ENCODE measurements around the gene SLC16A7. TPM values are rescaled to one million over a fixed set of nuclear protein-coding genes. Genes with fewer than 3 reads are reported as not detected.

SLC16A7 gene
- total RNA-seq, 8 experiments from 2014 or later: 2.5 to 137 (median 6.4) TPM

DNA sequence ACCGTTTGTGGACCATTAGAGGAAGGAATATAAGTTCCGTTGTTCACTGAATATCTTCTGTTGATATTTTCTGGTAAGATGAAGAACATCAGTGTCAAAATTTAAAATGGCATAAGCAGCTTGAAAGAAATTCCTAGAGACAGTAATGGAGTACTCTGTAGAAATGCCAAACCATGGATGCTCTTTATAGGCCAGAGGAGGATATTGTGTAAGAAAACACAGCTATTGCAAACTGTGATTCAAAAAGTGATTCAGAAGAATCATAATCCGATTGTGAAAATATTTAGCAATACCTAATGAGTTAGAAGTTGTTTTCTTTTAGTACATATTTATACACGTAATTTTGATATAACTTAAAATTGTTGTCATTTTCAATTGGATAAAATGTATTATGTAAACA, 102.8 kb downstream of the SLC16A7 start:
- peak in 1 of 8 experiments; percentile 15 for ATAC-seq (replicated peaks in 6 of 8)

DNA sequence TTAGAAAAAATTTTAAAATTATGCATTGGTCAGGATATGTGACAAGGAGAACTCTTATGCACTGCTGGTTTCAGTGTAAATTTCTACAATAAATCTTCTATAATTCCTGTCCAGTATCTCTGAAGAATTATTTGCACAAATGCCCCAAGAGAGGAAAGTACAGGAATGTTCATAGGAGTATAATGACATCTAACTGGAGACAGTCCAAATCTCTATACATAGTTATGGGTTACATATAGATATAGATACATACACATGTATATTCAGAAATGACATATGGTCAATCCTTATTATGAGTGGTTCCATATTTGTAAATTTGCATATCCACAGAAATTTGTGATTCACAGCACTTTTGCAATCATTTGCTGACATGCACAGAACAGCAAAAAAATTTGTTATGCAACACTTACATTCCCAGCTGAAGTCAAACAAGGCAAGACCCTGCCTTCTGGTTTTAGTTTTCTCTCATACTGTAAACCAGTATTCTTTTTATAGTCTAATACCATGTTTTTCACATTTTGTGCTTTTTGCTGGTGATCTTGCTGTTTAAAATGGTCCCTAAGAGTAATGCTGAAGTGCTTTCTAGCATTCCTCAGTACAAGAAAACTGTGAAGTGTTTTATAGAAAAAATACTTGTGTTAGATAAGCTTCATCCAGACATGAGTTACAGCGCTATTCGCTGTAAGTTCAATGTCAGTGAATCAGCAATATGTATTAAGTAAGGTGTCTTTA, 103.8 kb downstream of the SLC16A7 start:
- Histone ChIP-seq H3K4me3 (no peak overlapping the region), H3K4me1 (replicated peaks in 1 of 2) (peaks cover 0 to 12% of the 10 kb centered on the region in 2 donors), H3K27ac (no peak overlapping the region)
- 0 to 82% (median 48%) methylated on average over 2 of the region's 2 CpGs; no CpG with 5 or more reads in 4 of the 10 experiments for WGBS, 10 experiments
- ATAC-seq (replicated peaks in 6 of 8): peak in 6 of 8 experiments; percentile 21 to 87 (median 64)
- in situ Hi-C loops (cut with MboI; ENCODE audit: low pct_unique_long_range_greater_than_20kb in 2 of 9, low sequenced_read_pairs in 9 of 9, unreplicated experiment in 9 of 9): no loop called here

More for the DNA sequence above, 102.8 kb downstream of the SLC16A7 start:
- H3K27ac ChIP-seq: no peak overlapping the region
- in situ Hi-C loops (cut with MboI; ENCODE audit: low pct_unique_long_range_greater_than_20kb in 2 of 9, low sequenced_read_pairs in 9 of 9, unreplicated experiment in 9 of 9): no loop called here
- no peak overlapping the region for H3K4me3 ChIP-seq
- peaks cover 0 to 12% of the 10 kb centered on the region in 2 donors for H3K4me1 ChIP-seq (replicated peaks in 1 of 2)
- WGBS, 10 experiments: 14 to 97% (median 75%) methylated on average over 2 to 4 of the region's 4 CpGs

- peak in 6 of 8 experiments; percentile 43 to 81 (median 64) for ATAC-seq (replicated peaks in 6 of 8)
- Histone ChIP-seq H3K4me1 (replicated peaks in 1 of 2) (peaks cover 0 to 12% of the 10 kb centered on the region in 2 donors), H3K4me3 (no peak overlapping the region), H3K27ac (no peak overlapping the region)
- in situ Hi-C loops (cut with MboI; ENCODE audit: low pct_unique_long_range_greater_than_20kb in 2 of 9, low sequenced_read_pairs in 9 of 9, unreplicated experiment in 9 of 9): no loop called here
- 0 to 100% (median 57%) methylated on average over 1 of the region's 1 CpG; no CpG with 5 or more reads in 3 of the 10 experiments for WGBS, 10 experiments
These were observed 104.3 kb downstream of the SLC16A7 start for GRCh38 chr12:59700153-59700450.

- ATAC-seq (replicated peaks in 6 of 8): no peak
- Histone ChIP-seq H3K4me3 (no peak overlapping the region), H3K27ac (no peak overlapping the region), H3K4me1 (replicated peaks in 1 of 2) (peaks cover 5 to 9% of the 10 kb centered on the region in 2 donors)
- in situ Hi-C loops (cut with MboI; ENCODE audit: low pct_unique_long_range_greater_than_20kb in 2 of 9, low sequenced_read_pairs in 9 of 9, unreplicated experiment in 9 of 9): no loop called here
These were observed 112.2 kb downstream of the SLC16A7 start for GRCh38 chr12:59708064-59708463.

- in situ Hi-C loops (cut with MboI; ENCODE audit: low pct_unique_long_range_greater_than_20kb in 2 of 9, low sequenced_read_pairs in 9 of 9, unreplicated experiment in 9 of 9): no loop called here
- H3K27ac ChIP-seq: no peak overlapping the region
- peaks cover 5 to 9% of the 10 kb centered on the region in 2 donors for H3K4me1 ChIP-seq (replicated peaks in 1 of 2)
- H3K4me3 ChIP-seq: no peak overlapping the region
- 70 to 100% (median 89%) methylated on average over 1 of the region's 1 CpG; no CpG with 5 or more reads in 5 of the 10 experiments for WGBS, 10 experiments
- peak in 5 of 8 experiments; percentile 68 to 96 (median 81) for ATAC-seq (replicated peaks in 6 of 8)
These were observed 112.7 kb downstream of the SLC16A7 start for GRCh38 chr12:59708484-59708883.

DNA sequence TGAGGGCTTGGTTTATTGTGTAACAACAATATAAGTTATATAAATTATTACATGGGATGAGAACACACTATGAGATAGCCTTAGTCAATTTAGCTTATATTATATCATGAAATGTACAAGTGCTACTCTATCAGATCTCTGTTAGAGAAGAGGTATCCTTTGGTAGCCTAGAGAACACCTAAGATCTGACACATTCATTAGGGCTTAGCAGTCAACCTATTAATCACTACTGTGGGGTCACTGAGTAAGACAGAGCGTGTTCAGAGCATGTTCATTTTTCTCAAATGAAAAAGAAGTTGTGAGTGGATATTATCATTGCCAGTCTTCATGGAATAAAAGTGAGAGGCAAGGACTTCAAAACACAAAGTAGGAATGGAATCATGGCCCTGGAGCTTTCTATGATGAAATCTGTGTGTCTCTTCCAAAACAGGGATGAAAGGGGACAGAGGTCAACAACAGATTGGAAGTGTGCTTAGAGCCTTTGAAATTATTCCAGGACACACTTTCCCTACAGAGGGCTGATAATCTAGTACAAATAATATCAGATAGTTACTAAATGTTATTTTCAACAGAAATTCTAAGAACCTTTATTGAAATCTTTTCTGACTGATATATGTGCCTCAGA, 114.3 kb downstream of the SLC16A7 start:
- no peak for ATAC-seq (replicated peaks in 6 of 8)
- H3K4me3 ChIP-seq: no peak overlapping the region
- WGBS, 10 experiments: 0 to 100% (median 100%) methylated on average over 1 of the region's 1 CpG; no CpG with 5 or more reads in 2 of the 10 experiments
- no peak overlapping the region for H3K27ac ChIP-seq
- in situ Hi-C loops (cut with MboI; ENCODE audit: low pct_unique_long_range_greater_than_20kb in 2 of 9, low sequenced_read_pairs in 9 of 9, unreplicated experiment in 9 of 9): no loop called here
- H3K4me1 ChIP-seq (replicated peaks in 1 of 2): peaks cover 5 to 9% of the 10 kb centered on the region in 2 donors

DNA sequence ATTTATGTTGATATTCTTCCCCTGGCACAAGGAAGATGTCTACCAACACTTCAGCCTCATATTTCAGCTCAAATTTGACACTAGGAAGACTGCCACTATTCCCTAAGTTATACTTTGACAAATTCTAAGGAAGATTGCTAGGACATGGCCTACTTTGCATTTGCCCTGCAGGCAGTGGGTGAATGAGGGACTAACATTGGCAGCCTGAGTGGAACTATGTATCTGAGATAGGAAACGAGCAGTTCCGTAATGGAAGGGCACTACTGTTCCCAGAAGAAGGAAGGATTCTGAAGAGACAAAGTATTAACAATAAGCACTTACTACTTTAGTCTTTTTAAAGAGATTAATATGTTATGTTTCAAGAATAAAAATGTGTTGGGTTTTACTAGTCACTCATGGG, 115.1 kb downstream of the SLC16A7 start:
- Histone ChIP-seq H3K4me1 (replicated peaks in 1 of 2) (peaks cover 8 to 17% of the 10 kb centered on the region in 2 donors), H3K27ac (no peak overlapping the region), H3K4me3 (no peak overlapping the region)
- in situ Hi-C loops (cut with MboI; ENCODE audit: low pct_unique_long_range_greater_than_20kb in 2 of 9, low sequenced_read_pairs in 9 of 9, unreplicated experiment in 9 of 9): no loop called here
- 88 to 100% (median 100%) methylated on average over 1 to 2 of the region's 2 CpGs; no CpG with 5 or more reads in 5 of the 10 experiments for WGBS, 10 experiments
- peak in 1 of 8 experiments; percentile 17 for ATAC-seq (replicated peaks in 6 of 8)

GRCh38 chr12:59715434-59715833, 119.6 kb downstream of the SLC16A7 start:
- WGBS, 10 experiments: 80 to 100% (median 93%) methylated on average over 1 to 2 of the region's 2 CpGs; no CpG with 5 or more reads in 1 of the 10 experiments
- no peak overlapping the region for H3K27ac ChIP-seq
- in situ Hi-C loops (cut with MboI; ENCODE audit: low pct_unique_long_range_greater_than_20kb in 2 of 9, low sequenced_read_pairs in 9 of 9, unreplicated experiment in 9 of 9): no loop called here
- peaks cover 2 to 8% of the 10 kb centered on the region in 2 donors for H3K4me1 ChIP-seq (replicated peaks in 1 of 2)
- no peak overlapping the region for H3K4me3 ChIP-seq
- peak in 4 of 8 experiments; percentile 35 to 93 (median 56) for ATAC-seq (replicated peaks in 6 of 8)

DNA sequence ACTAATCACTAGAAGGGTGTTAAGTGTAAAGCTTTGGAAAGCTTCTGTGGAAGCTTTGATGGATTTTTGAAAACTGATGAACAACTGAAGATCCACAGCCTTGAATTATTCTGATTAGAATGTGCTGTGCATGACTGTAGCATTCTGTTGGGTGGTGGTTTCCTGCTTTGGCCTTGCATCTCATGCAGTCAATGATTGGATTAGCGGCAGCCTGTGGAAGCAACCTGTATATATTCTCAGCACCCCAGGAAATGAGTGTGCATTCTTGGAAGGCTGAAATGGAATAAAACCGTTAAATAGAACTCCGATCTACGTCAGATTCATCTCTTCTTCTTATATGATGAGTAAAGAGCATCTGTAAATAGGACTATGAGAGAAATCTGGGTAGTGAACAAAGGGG, 120.2 kb downstream of the SLC16A7 start:
- peaks cover 2 to 8% of the 10 kb centered on the region in 2 donors for H3K4me1 ChIP-seq (replicated peaks in 1 of 2)
- no peak overlapping the region for H3K27ac ChIP-seq
- in situ Hi-C loops (cut with MboI; ENCODE audit: low pct_unique_long_range_greater_than_20kb in 2 of 9, low sequenced_read_pairs in 9 of 9, unreplicated experiment in 9 of 9): no loop called here
- H3K4me3 ChIP-seq: no peak overlapping the region
- peak in 2 of 8 experiments; percentile 56 to 71 for ATAC-seq (replicated peaks in 6 of 8)
- 62 to 100% (median 95%) methylated on average over 1 to 4 of the region's 4 CpGs; no CpG with 5 or more reads in 1 of the 10 experiments for WGBS, 10 experiments

- in situ Hi-C loops (cut with MboI; ENCODE audit: low pct_unique_long_range_greater_than_20kb in 2 of 9, low sequenced_read_pairs in 9 of 9, unreplicated experiment in 9 of 9): no loop called here
- H3K4me3 ChIP-seq: no peak overlapping the region
These were observed 121.6 kb downstream of the SLC16A7 start for GRCh38 chr12:59717436-59717835.

DNA sequence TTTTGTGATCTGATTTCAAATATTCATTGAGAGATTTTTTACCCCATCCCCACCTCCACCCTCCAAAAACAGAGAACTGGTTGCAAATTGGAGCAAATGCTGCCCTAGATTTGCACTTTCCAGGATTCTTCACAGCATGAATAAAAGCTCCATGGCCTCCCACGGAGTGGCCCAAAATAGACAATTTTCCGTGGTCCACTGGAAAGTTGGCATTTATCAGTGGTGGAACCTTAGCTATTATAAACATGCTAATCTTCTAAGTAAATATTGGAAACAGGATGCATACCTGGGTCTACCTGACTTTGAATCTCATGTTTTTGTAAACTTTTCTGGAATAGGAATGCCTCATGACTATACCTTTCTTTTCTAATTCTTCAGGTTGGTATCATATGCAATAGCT, 123.9 kb downstream of the SLC16A7 start:
- 60 to 83% (median 71%) methylated on average over 1 to 2 of the region's 2 CpGs; no CpG with 5 or more reads in 2 of the 10 experiments for WGBS, 10 experiments

More at GRCh38 chr12:59717436-59717835, 121.6 kb downstream of the SLC16A7 start:
- Histone ChIP-seq H3K4me1 (replicated peaks in 1 of 2) (peaks cover 2 to 8% of the 10 kb centered on the region in 2 donors), H3K27ac (no peak overlapping the region)
- WGBS, 10 experiments: 71 to 100% (median 98%) methylated on average over 1 to 2 of the region's 2 CpGs; no CpG with 5 or more reads in 2 of the 10 experiments
- no peak for ATAC-seq (replicated peaks in 6 of 8)

DNA sequence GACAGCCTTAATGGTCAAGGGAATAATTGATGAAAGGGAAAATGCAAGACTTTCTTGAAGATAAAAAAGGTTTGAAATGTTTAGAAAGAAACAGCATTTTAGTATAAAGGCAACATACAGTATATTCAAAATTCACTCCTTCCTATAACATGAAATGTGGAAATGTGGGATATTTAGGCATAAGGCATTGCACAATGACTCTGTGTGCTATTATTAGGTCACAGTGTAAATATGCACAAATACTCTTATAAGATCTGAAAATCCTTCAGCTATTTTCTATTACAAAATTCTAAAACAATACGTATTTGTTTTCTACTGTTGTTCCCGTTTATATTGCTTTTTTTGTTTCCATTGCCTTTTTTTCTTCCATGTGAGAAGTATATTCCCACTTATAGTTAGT, 127.7 kb downstream of the SLC16A7 start:
- whole genome bisulfite sequencing, 10 experiments: 62 to 100% (median 91%) methylated on average over 2 of the region's 2 CpGs; no CpG with 5 or more reads in 1 of the 10 experiments
- Histone ChIP-seq H3K4me3 (no peak overlapping the region), H3K27ac (no peak overlapping the region), H3K4me1 (replicated peaks in 1 of 2) (no peaks in the 10 kb centered on the region)
- no peak for ATAC-seq (replicated peaks in 6 of 8)
- in situ Hi-C loops (cut with MboI; ENCODE audit: low pct_unique_long_range_greater_than_20kb in 2 of 9, low sequenced_read_pairs in 9 of 9, unreplicated experiment in 9 of 9): no loop called here

More for the DNA sequence above, 123.9 kb downstream of the SLC16A7 start:
- H3K4me3 ChIP-seq: no peak overlapping the region
- no peak for ATAC-seq (replicated peaks in 6 of 8)
- H3K4me1 ChIP-seq (replicated peaks in 1 of 2): peaks cover 2 to 8% of the 10 kb centered on the region in 2 donors
- no peak overlapping the region for H3K27ac ChIP-seq
- in situ Hi-C loops (cut with MboI; ENCODE audit: low pct_unique_long_range_greater_than_20kb in 2 of 9, low sequenced_read_pairs in 9 of 9, unreplicated experiment in 9 of 9): no loop called here

DNA sequence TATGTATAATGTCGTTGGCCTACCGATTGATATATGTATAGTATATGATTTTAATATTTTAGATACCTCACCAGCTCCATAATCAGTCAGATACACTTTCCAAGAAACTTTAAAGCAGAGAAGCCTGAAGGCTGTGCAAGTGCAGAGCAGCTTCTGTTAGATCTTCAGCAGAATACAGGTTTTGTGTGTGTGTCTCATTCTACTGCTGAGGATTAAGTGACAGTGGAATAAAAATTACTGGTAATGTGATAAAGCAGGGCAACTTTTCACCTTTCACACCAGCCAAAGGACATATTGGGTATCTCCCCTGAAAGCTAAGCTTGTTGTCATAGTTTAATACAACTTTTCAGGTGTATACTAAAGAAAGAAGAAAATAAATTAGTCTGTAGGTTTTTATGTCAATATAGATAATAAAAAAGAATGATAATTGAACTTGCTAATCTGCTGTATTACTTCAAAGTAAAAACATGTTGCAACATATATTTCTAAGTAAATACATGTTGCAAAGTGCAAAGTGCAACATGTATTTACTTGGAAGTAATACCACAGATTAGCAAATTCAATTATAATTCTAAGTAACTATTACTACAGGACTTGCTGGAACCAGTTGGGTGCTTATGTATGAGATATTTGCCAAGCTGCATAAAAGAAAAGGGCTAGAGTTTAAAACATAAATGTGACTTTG, 128.3 kb downstream of the SLC16A7 start:
- Histone ChIP-seq H3K4me3 (no peak overlapping the region), H3K27ac (no peak overlapping the region), H3K4me1 (replicated peaks in 1 of 2) (no peaks in the 10 kb centered on the region)
- ATAC-seq (replicated peaks in 6 of 8): no peak
- WGBS, 10 experiments: 72 to 100% (median 87%) methylated on average over 1 to 2 of the region's 2 CpGs
- in situ Hi-C loops (cut with MboI; ENCODE audit: low pct_unique_long_range_greater_than_20kb in 2 of 9, low sequenced_read_pairs in 9 of 9, unreplicated experiment in 9 of 9): no loop called here
